SU-DHL-6 (cell line): ENCODE measurements around the gene PAX5.

Experiments
- H2AFZ ChIP-seq: fragments of 200-600 bp; sonication (generic); 2 replicates; pipeline ENCODE4 v1.6.1; 2014; ENCODE audit warnings: low read depth, mild to moderate bottlenecking, moderate library complexity, mixed read lengths, antibody characterized with exemption, low read length; ENCODE audit not compliant: severe bottlenecking
- H3F3A ChIP-seq: fragments of 200-600 bp; shearing (Covaris generic); 2 replicates; pipeline ENCODE4 v1.6.0; 2016; ENCODE audit warnings: antibody characterized with exemption, mild to moderate bottlenecking; ENCODE audit not compliant: insufficient read depth
- H3K27ac ChIP-seq: fragments of 200-600 bp; sonication (generic); 2 replicates; pipeline ENCODE4 v1.5.1; 2016; ENCODE audit warnings: low read depth, mild to moderate bottlenecking, low read length, moderate library complexity, mixed read lengths
- H3K27me3 ChIP-seq: fragments of 200-600 bp; sonication (generic), shearing (Covaris generic); 2 replicates; pipeline ENCODE4 v1.6.0; 2014; ENCODE audit warnings: mild to moderate bottlenecking, low read length
- H3K36me3 ChIP-seq: fragments of 200-600 bp; sonication (generic); 2 replicates; pipeline ENCODE4 v1.6.1; 2014; ENCODE audit warnings: mild to moderate bottlenecking, low read length, mixed read lengths
- H3K4me2 ChIP-seq: fragments of 300-600, 200-600 bp; shearing (Covaris generic), sonication (generic); 2 replicates; pipeline ENCODE4 v1.6.0; 2014; ENCODE audit warnings: low read length, low read depth, mild to moderate bottlenecking; ENCODE audit not compliant: poor library complexity, severe bottlenecking
- H3K4me3 ChIP-seq: fragments of 200-600 bp; sonication (generic); 2 replicates; pipeline ENCODE4 v1.5.1; 2014; ENCODE audit warnings: antibody characterized with exemption, low read length, mild to moderate bottlenecking, mixed read lengths; ENCODE audit not compliant: insufficient read depth, poor library complexity, severe bottlenecking
- H3K79me2 ChIP-seq: fragments of 200-600 bp; sonication (generic); 2 replicates; pipeline ENCODE4 v1.6.1; 2014; ENCODE audit warnings: mild to moderate bottlenecking, low read length, moderate library complexity; ENCODE audit not compliant: insufficient read depth
- H3K9ac ChIP-seq: fragments of 200-600 bp; sonication (generic); 2 replicates; pipeline ENCODE4 v1.7.0; 2014; ENCODE audit warnings: mild to moderate bottlenecking, low read length
- H3K9me2 ChIP-seq: fragments of 200-600 bp; sonication (generic); replicated peaks from 2 replicates; pipeline ENCODE4 v1.6.1; 2014; ENCODE audit warnings: low read length; ENCODE audit not compliant: insufficient read depth
- H3K9me3 ChIP-seq: fragments of 200-600 bp; sonication (generic); 2 replicates; pipeline ENCODE4 v1.6.1; 2014; ENCODE audit warnings: low read length, mixed read lengths; ENCODE audit not compliant: insufficient read depth
- H4K20me1 ChIP-seq: fragments of 200-600 bp; sonication (generic); 2 replicates; pipeline ENCODE4 v1.6.1; 2014; ENCODE audit warnings: low read depth, mild to moderate bottlenecking, antibody characterized with exemption, low read length, moderate library complexity, mixed read lengths
- EZH2phosphoT487 ChIP-seq: fragments of 200-600 bp; sonication (generic), shearing (Covaris generic); conservative IDR thresholded peaks from 2 replicates; pipeline ENCODE4 v1.6.1; 2018; ENCODE audit warnings: mild to moderate bottlenecking, antibody characterized with exemption, low read length, moderate library complexity, mixed read lengths
- TF ChIP-seq, protein P1 (sequence below): fragments of 200-600 bp; sonication (generic); IDR thresholded peaks from one replicate; pipeline ENCODE4 v1.5.1; 2017; ENCODE audit warnings: antibody characterized with exemption, mild to moderate bottlenecking, low read length, moderate library complexity; ENCODE audit not compliant: insufficient read depth, poor library complexity, severe bottlenecking

Gene PAX5

DNA sequence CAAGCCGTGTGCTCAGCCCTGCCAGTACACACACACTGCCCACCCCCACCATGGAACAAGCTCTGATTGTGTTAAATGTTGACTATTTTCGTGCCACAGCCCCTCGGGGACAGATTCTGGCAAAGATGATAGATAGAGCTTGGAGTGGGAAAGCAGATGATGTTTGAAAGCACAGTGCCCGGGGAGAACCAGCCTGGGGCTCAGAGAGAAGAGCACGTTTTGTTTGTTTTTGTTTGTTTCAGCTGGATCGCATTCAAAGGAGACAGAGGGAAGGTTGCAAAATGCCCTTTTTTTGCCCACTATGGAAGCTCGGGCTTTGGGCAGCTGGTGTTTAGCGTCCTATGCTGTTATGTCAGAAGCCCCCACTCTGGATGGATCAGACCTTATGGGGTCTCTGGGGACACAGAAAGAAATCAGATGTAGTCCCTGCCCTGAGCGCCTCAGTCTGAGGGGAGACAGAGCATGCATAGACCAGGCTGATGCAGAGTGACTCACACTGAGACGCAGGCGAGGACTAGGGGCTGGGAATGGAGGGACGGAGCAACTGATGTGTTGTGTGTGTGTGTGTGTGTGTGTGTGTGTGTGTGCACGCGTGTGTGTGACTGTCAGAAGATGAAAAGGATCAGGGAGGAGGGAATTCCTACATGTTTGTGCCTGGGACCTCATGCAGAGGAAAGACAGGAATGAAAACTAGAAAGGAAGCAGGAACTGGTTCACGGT lies 231.7 kb downstream of the PAX5 start:
- Histone ChIP-seq H3K9me2 (no peaks in the 10 kb centered on the region), H3K27me3 (0 out of 2 replicates have a peak, but pooled peaks cover 3% of the 10 kb centered on the region), H2AFZ (no peak overlapping the region), H3K79me2 (no peaks in the 10 kb centered on the region), H3K36me3 (no peaks in the 10 kb centered on the region), H3K4me2 (no peak overlapping the region), H3K4me3 (no peak overlapping the region), H3K9me3 (no peaks in the 10 kb centered on the region), H3K9ac (no peak overlapping the region), H4K20me1 (no peaks in the 10 kb centered on the region), H3K27ac (no peak overlapping the region), H3F3A (no peaks in the 10 kb centered on the region)
- TF ChIP-seq EZH2phosphoT487, result no peak
- TF ChIP-seq, protein P1, sequence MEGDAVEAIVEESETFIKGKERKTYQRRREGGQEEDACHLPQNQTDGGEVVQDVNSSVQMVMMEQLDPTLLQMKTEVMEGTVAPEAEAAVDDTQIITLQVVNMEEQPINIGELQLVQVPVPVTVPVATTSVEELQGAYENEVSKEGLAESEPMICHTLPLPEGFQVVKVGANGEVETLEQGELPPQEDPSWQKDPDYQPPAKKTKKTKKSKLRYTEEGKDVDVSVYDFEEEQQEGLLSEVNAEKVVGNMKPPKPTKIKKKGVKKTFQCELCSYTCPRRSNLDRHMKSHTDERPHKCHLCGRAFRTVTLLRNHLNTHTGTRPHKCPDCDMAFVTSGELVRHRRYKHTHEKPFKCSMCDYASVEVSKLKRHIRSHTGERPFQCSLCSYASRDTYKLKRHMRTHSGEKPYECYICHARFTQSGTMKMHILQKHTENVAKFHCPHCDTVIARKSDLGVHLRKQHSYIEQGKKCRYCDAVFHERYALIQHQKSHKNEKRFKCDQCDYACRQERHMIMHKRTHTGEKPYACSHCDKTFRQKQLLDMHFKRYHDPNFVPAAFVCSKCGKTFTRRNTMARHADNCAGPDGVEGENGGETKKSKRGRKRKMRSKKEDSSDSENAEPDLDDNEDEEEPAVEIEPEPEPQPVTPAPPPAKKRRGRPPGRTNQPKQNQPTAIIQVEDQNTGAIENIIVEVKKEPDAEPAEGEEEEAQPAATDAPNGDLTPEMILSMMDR, result no peak

DNA sequence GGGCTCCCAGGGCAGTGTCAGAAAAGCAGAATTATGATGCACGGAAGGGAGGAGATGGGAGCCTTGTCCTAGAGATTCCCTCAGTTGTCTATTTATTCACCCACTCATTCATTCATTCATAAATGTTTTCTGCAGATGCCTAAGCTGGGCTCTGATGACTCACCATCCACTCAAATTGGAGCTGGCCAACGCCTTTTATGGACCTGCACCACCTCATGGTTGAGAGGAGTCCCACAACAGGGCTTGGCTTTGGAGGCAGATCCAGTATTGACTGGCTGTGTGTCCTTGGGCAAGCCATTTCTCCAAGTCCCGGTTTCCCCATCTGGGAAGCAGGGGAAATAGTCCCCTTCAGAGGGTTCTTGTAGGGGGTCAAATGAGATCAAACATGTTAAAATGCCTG lies 233.6 kb downstream of the PAX5 start:
- TF ChIP-seq EZH2phosphoT487, result no peak
- TF ChIP-seq, protein P1, result no peak
- Histone ChIP-seq H3K9me3 (no peaks in the 10 kb centered on the region), H3F3A (no peaks in the 10 kb centered on the region), H3K9me2 (no peaks in the 10 kb centered on the region), H3K9ac (no peak overlapping the region), H3K36me3 (no peaks in the 10 kb centered on the region), H2AFZ (no peak overlapping the region), H3K27me3 (0 out of 2 replicates have a peak, but pooled peaks cover 3% of the 10 kb centered on the region), H3K79me2 (no peaks in the 10 kb centered on the region), H4K20me1 (no peaks in the 10 kb centered on the region), H3K4me2 (no peak overlapping the region), H3K4me3 (no peak overlapping the region), H3K27ac (no peak overlapping the region)

DNA sequence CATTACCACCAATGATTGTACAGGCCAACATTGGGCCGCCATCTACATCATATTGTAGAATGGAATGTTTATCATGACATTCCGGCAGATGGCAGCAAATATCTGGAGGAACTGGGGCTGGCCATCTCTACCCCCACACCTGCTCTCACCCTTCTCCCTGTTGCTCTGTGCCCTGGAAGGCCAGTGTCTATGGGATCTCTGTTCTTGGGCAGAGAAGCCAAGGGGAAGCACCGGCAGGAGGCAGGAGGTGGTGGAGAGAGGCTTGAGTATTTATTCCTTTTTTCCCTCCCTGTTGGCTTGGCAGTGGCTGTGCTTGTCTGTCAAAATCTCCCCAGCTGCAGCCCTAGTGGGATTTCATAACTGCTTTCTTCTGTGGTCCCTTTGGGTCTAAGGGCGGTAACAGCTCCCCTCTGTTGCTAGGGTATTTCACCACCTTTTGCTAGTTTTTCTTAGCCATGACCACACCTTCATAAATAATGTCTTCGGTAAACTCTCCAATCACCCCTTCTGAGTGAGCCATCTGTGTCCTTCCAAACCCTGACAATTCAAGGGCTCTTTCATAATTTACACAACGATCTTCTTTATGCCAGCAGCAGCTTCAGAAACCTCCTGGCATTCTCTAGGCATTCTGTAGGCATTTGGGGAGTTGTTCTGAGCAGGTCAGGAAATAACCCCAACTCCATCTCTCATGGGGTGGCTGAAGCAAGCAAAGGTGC lies 235.6 kb downstream of the PAX5 start:
- peaks cover 8% of the 10 kb centered on the region; the same call in 1 of the 2 replicates for H3K9me3 ChIP-seq
- H3K9me2 ChIP-seq, result no peaks in the 10 kb centered on the region
- no peaks in the 10 kb centered on the region for H4K20me1 ChIP-seq
- no peak overlapping the region for H3K4me3 ChIP-seq
- no peak overlapping the region for H3K4me2 ChIP-seq
- no peak overlapping the region for H2AFZ ChIP-seq
- H3K79me2 ChIP-seq, result no peaks in the 10 kb centered on the region
- no peaks in the 10 kb centered on the region for H3K36me3 ChIP-seq
- H3K27ac ChIP-seq, result no peak overlapping the region
- no peaks in the 10 kb centered on the region for H3F3A ChIP-seq
- H3K27me3 ChIP-seq, result 0 out of 2 replicates have a peak, but pooled peaks cover 3% of the 10 kb centered on the region
- no peak overlapping the region for H3K9ac ChIP-seq
- TF ChIP-seq, protein P1, result peak; percentile 18
- TF ChIP-seq EZH2phosphoT487, result no peak
